Heart left ventricle (tissue), 16 donors: ENCODE results near the gene SLC22A4. TPM values are rescaled to one million over a fixed set of nuclear protein-coding genes. Genes with fewer than 3 reads are reported as not detected.

Experiments
- ATAC-seq, 4 donors: fragments of 200-7000 bp; cut with Tn5 transposase; one replicate each; pipeline ENCODE4 v1.9.1; 2020 to 2022; ENCODE audit warnings: moderate library complexity in 4 of 4, mild to moderate bottlenecking in 3 of 4, moderate number of reproducible peaks in 1 of 4
- DNase-seq, 5 donors: peaks; one replicate each; pipeline ENCODE4 v3.0.0-alpha.2; 2020
- H3K27ac ChIP-seq, 12 donors: fragments of 200-600 bp; sonication (generic) in 4 of 12; one replicate each; pipeline versions ENCODE4 v1.5.0 to v1.8.0; 2016 to 2022; ENCODE audit warnings: mild to moderate bottlenecking in 2 of 12
- H3K27me3 ChIP-seq, 9 donors: fragments of 200-600 bp; sonication (generic) in 2 of 9; one replicate each; pipeline versions ENCODE4 v1.5.1 to v1.8.0; 2016 to 2022; ENCODE audit warnings: mild to moderate bottlenecking in 3 of 9
- H3K36me3 ChIP-seq, 9 donors: fragments of 200-600 bp; sonication (generic) in 2 of 9; one replicate each; pipeline versions ENCODE4 v1.5.0 to v1.8.0; 2018 to 2022; ENCODE audit warnings: mild to moderate bottlenecking in 2 of 9
- H3K4me1 ChIP-seq, 12 donors: fragments of 200-600 bp; sonication (generic) in 4 of 12; one replicate each; pipeline versions ENCODE4 v1.5.0 to v1.8.0; 2016 to 2022; ENCODE audit warnings: mild to moderate bottlenecking in 3 of 12
- H3K4me3 ChIP-seq, 12 donors: fragments of 200-600 bp; sonication (generic) in 4 of 12; one replicate each; pipeline versions ENCODE4 v1.5.0 to v1.8.0; 2017 to 2022; ENCODE audit warnings: mild to moderate bottlenecking in 9 of 12, moderate library complexity in 4 of 12
- H3K9me3 ChIP-seq, 12 donors: fragments of 200-600 bp; sonication (generic) in 4 of 12; one replicate each; pipeline versions ENCODE4 v1.5.0 to v1.8.0; 2016 to 2022; ENCODE audit warnings: mild to moderate bottlenecking in 1 of 12
- CTCF ChIP-seq, 12 donors: fragments of 200-600 bp; sonication (generic) in 4 of 12; IDR thresholded peaks; one replicate each; pipeline versions ENCODE4 v1.5.0 to v1.8.0; 2018 to 2022; ENCODE audit warnings: antibody characterized with exemption in 12 of 12, mild to moderate bottlenecking in 5 of 12
- POLR2A ChIP-seq, 2 donors: fragments of 450-650 bp; IDR thresholded peaks; one replicate each; pipeline ENCODE4 v1.6.1; 2017; ENCODE audit warnings: antibody characterized with exemption in 2 of 2, mild to moderate bottlenecking in 2 of 2, moderate library complexity in 2 of 2
- WGBS, 4 donors: extraction: QIAGEN DNeasy Blood & Tissue Kit in 2 of 4; methylation state at CpG; one replicate each; pipeline versions ENCODE4 v1.1.5 to v1.1.7; 2013 to 2018; 5-methylcytosine and 5-hydroxymethylcytosine counted together
- intact Hi-C, 10 donors: fragments of 100-400 bp; cut with DNase I; formaldehyde crosslinking; loops; one replicate each; pipeline versions ENCODE4 v1.11.1 to v1.14.2; 2022
- polyA plus RNA-seq, 2 donors: library from polyadenylated mRNA; stranded (reverse); fragments of 200-250 nt; gene quantifications; one replicate each; pipeline ENCODE4 v1.2.3, GENCODE V29; 2013
- total RNA-seq, 9 donors: library from RNA; depleted of rRNA in 2 of 9; stranded (reverse); fragments of >200 nt in 2 of 9; fragmentation: NEBNext Ultra II Directional in 3 of 9; extraction: Animal tissue kit (Norgen Biotek cat#: 25700) in 3 of 9; gene quantifications; one replicate each; pipeline versions ENCODE4 v1.1.0 to v1.2.4, GENCODE V29; 2016 to 2023
- donor health status: ischemic (EF 13 %, LVEDD 7.1; RV severe dilation, severe dysfunction).
- donor health status: healthy with polysubstance abuse.
- donor health status: DM: no; HTN: yes; CAD: no.
- donor health status: DM: no; HTN: no; CAD: no.
- donor health status: ischemic (EF 25% LVEDD 6.9; RV normal size, moderate dysfunction).
- donor health status: ischemic (EF 25% LVEDD 5.7; RV mildly dilated, moderate dysfunction).
- donor health status: healthy.
- donor health status: DM: yes; HTN: yes; CAD: no.
- donor health status: ischemic (EF 35%, LVEDD 5.7; RV mildly dilated, moderate dysfunction).
- donor health status: nonischemic (EF 11% LVEDD 7.7; RV severe dilation, severe dysfunction).
- donor health status: DM: yes; HTN: yes; CAD: no.
- donor health status: PGD.
- donor health status: ischemic (EF 29% LVEDD 5.4; RV normal size, mild dysfunction).
- donor health status: nonischemic (EF 23%, LVEDD 6.1; RV moderate dilation, normal function).

Gene SLC22A4
- total and polyA plus RNA-seq, 11 donors, result 0.30 to 4.9 (median 2.2) TPM

DNA sequence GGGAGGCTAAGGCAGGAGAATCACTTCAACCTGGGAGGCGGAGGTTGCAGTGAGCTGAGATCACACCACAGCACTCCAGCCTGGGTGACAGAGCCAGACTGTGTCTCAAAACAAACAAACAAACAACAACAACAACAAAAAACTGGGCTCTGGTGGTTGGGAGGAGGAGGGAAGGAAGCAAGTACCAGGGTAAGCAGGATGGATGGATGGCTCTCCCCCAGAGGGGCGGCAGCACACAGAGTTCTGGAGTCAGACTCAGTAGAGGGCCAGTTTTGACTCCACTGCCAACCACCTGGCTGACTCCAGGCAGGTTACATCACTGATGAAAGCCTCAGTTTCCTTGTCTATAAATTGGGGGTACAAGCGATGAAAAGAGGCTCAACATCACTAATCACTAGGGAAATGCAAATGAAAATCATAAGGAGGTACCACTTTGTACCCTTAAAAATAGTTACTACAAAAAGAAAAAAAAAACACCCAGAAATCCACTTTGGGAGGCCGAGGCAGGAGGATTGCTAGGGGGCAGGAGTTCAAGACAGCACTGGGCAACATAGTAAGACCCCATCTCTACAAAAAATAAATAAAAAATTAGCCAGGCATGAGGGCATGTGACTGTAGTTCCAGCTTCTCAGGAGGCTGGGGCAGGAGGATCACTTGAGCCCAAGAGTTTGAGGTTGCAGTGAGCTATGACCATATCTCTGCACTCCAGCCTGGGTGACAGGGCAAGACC, 3.2 kb downstream of the SLC22A4 start:
- Histone ChIP-seq H3K27ac (peak overlapping the region in 2 of 12 donors; percentile 89 to 94), H3K4me3 (no peak overlapping the region), H3K4me1 (peaks cover 3 to 73% (median 44%) of the 10 kb centered on the region in 12 donors), H3K27me3 (no peaks in the 10 kb centered on the region), H3K36me3 (no peaks in the 10 kb centered on the region), H3K9me3 (no peaks in the 10 kb centered on the region)
- intact Hi-C loops, result loop anchor here in 4 of 10 donors (10.0 kb wide), 3 partner anchors 67 to 197 kb away; partner anchors contain the start of genes IRF1 (in 2 of the 4) and SLC22A5 (in 2 of the 4)
- TF ChIP-seq CTCF (IDR thresholded peaks at IDR 0.05) (no peak), POLR2A (IDR thresholded peaks at IDR 0.05) (no peak)
- WGBS, 4 donors, result 95 to 100% (median 96%) methylated on average over 4 of the region's 4 CpGs
- DNase-seq (no peak), ATAC-seq (no peak)

- intact Hi-C loops, result loop anchor here in 4 of 10 donors (10.0 kb wide), 3 partner anchors 66 to 196 kb away; partner anchors contain the start of genes IRF1 (in 2 of the 4) and SLC22A5 (in 2 of the 4)
- peak overlapping the region in 1 of 12 donors; percentile 77 for H3K27ac ChIP-seq
- H3K36me3 ChIP-seq, result no peaks in the 10 kb centered on the region
- TF ChIP-seq POLR2A (IDR thresholded peaks at IDR 0.05) (no peak), CTCF (IDR thresholded peaks at IDR 0.05) (no peak)
- ATAC-seq (no peak), DNase-seq (no peak)
- H3K4me3 ChIP-seq, result peak overlapping the region in 1 of 12 donors; percentile 24
- H3K27me3 ChIP-seq, result no peaks in the 10 kb centered on the region
- 76 to 85% (median 83%) methylated on average over 6 of the region's 6 CpGs for WGBS, 4 donors
- H3K9me3 ChIP-seq, result no peaks in the 10 kb centered on the region
- H3K4me1 ChIP-seq, result peaks cover 3 to 65% (median 38%) of the 10 kb centered on the region in 12 donors
Observed at GRCh38 chr5:132298298-132299212, 4.4 kb downstream of the SLC22A4 start.

- Histone ChIP-seq H3K4me1 (peaks cover 3 to 62% (median 32%) of the 10 kb centered on the region in 12 donors), H3K27ac (peak overlapping the region in 3 of 12 donors; percentile 4 to 78 (median 60)), H3K36me3 (no peaks in the 10 kb centered on the region), H3K4me3 (no peak overlapping the region), H3K27me3 (no peaks in the 10 kb centered on the region), H3K9me3 (peaks cover 0 to 11% (median 0%) of the 10 kb centered on the region in 12 donors)
- 87 to 94% (median 90%) methylated on average over 2 of the region's 2 CpGs for WGBS, 4 donors
- intact Hi-C loops, result loop anchor here in 5 of 10 donors (5.0 to 10.0 kb wide), 4 partner anchors 65 to 195 kb away; partner anchors contain the start of genes SLC22A5 (in 3 of the 5) and IRF1 (in 2 of the 5)
- TF ChIP-seq POLR2A (IDR thresholded peaks at IDR 0.05) (no peak), CTCF (IDR thresholded peaks at IDR 0.05) (no peak)
- DNase-seq (no peak), ATAC-seq (no peak)
Observed at GRCh38 chr5:132299917-132300316, 5.7 kb downstream of the SLC22A4 start.
